ENCODE results near the gene GAS7.

- no peak for TF ChIP-seq CTCF (IDR thresholded peaks at IDR 0.05)
- no peak for TF ChIP-seq EP300 (IDR thresholded peaks at IDR 0.05)
These were observed 75.3 kb downstream of the GAS7 start for GRCh38 chr17:10123093-10123492.
